Measurements from ENCODE around the gene ETV3. TPM values are rescaled to one million over a fixed set of nuclear protein-coding genes. Genes with fewer than 3 reads are reported as not detected.
A peak's percentile ranks its signal among the peaks of the same experiment; 100 is the strongest.

The ETV3 gene
- total RNA-seq, 2 experiments from 2014 or later, result 32.0 to 36.7 TPM

GRCh38 chr1:157157501-157158190 lies 19.5 kb upstream of the ETV3 start:
- Mint-ChIP-seq H3K9me3 (ENCODE audit: low read depth) (no peaks in the 10 kb centered on the region), H3K36me3 (ENCODE audit: low read depth) (no peaks in the 10 kb centered on the region), H3K27me3 (peaks cover 11% of the 10 kb centered on the region), H3K27ac (no peak overlapping the region), H3K4me1 (peaks cover 15% of the 10 kb centered on the region), H3K4me3 (no peak overlapping the region)
- intact Hi-C loops (cut with DNase I, micrococcal nuclease), result no loop called here
- DNase-seq (no peak), ATAC-seq (no peak)
- ChIA-PET CTCF (interaction anchor here (0.8 to 16.6 kb wide), 9 partner anchors 9 to 468 kb away, joined by 3 to 455 read pairs (median 4); partner anchors contain the start of gene ETV3), POLR2A (interaction anchor here (2.1 kb wide), 1 partner anchor 68 kb away, joined by 11 read pairs; no protein-coding TSS in a partner anchor)

- intact Hi-C loops (cut with DNase I, micrococcal nuclease), result loop anchor here (1.0 kb wide), 1 partner anchor 66 kb away; no protein-coding TSS in a partner anchor
- Mint-ChIP-seq H3K4me3 (no peak overlapping the region), H3K36me3 (ENCODE audit: low read depth) (no peaks in the 10 kb centered on the region), H3K4me1 (peaks cover 16% of the 10 kb centered on the region), H3K27me3 (peaks cover 11% of the 10 kb centered on the region), H3K9me3 (ENCODE audit: low read depth) (no peaks in the 10 kb centered on the region), H3K27ac (no peak overlapping the region)
- DNase-seq (peak; percentile 89), ATAC-seq (peak; percentile 88)
- ChIA-PET CTCF (interaction anchor here (0.7 to 16.6 kb wide), 23 partner anchors 9 to 349 kb away, joined by 3 to 455 read pairs (median 5); partner anchors contain the start of genes ETV3 and ETV3L), POLR2A (interaction anchor here (0.7 to 2.1 kb wide), 2 partner anchors 29 to 66 kb away, joined by 5 to 11 read pairs; no protein-coding TSS in a partner anchor)
Observed at GRCh38 chr1:157156058-157156541, 17.9 kb upstream of the ETV3 start.

- Mint-ChIP-seq H3K9me3 (ENCODE audit: low read depth) (no peaks in the 10 kb centered on the region), H3K27me3 (peaks cover 11% of the 10 kb centered on the region), H3K4me1 (peaks cover 20% of the 10 kb centered on the region), H3K27ac (no peak overlapping the region), H3K4me3 (no peak overlapping the region), H3K36me3 (ENCODE audit: low read depth) (no peaks in the 10 kb centered on the region)
- CTCF ChIA-PET, result interaction anchor here (0.6 to 16.6 kb wide), 22 partner anchors 8 to 339 kb away, joined by 3 to 455 read pairs (median 4); partner anchors contain the start of genes ETV3 and ETV3L
- POLR2A ChIA-PET, result interaction anchor here (0.7 to 2.1 kb wide), 3 partner anchors 18 to 66 kb away, joined by 3 to 11 read pairs (median 5); no protein-coding TSS in a partner anchor
- DNase-seq, result no peak
- peak; percentile 28 for ATAC-seq
- intact Hi-C loops (cut with DNase I, micrococcal nuclease), result loop anchor here (1.0 kb wide), 1 partner anchor 65 kb away; no protein-coding TSS in a partner anchor
Observed at GRCh38 chr1:157155658-157156057, 17.5 kb upstream of the ETV3 start.

- Mint-ChIP-seq H3K4me1 (peaks cover 21% of the 10 kb centered on the region), H3K4me3 (no peak overlapping the region), H3K27ac (no peak overlapping the region), H3K9me3 (ENCODE audit: low read depth) (no peaks in the 10 kb centered on the region), H3K27me3 (peaks cover 11% of the 10 kb centered on the region), H3K36me3 (ENCODE audit: low read depth) (no peaks in the 10 kb centered on the region)
- ATAC-seq, result no peak
- ChIA-PET POLR2A (interaction anchor here (0.7 to 1.7 kb wide), 3 partner anchors 17 to 65 kb away, joined by 3 to 8 read pairs (median 5); no protein-coding TSS in a partner anchor), CTCF (interaction anchor here (0.6 to 16.6 kb wide), 16 partner anchors 17 to 405 kb away, joined by 3 to 455 read pairs (median 4); partner anchors contain the start of genes ETV3 and ETV3L)
- intact Hi-C loops (cut with DNase I, micrococcal nuclease), result no loop called here
- no peak for DNase-seq
Observed at GRCh38 chr1:157154940-157155514, 16.8 kb upstream of the ETV3 start.

- ATAC-seq, result no peak
- H3K4me1 Mint-ChIP-seq, result peaks cover 21% of the 10 kb centered on the region
- CTCF ChIA-PET, result interaction anchor here (0.7 to 16.6 kb wide), 8 partner anchors 17 to 115 kb away, joined by 3 to 455 read pairs (median 4); partner anchors contain the start of gene ETV3
Observed at GRCh38 chr1:157154291-157154690, 16.1 kb upstream of the ETV3 start.

GRCh38 chr1:157153746-157154145 lies 15.6 kb upstream of the ETV3 start:
- ATAC-seq, result no peak
- H3K27ac Mint-ChIP-seq, result no peak overlapping the region
- no peaks in the 10 kb centered on the region for H3K9me3 Mint-ChIP-seq (ENCODE audit: low read depth)
- intact Hi-C loops (cut with DNase I, micrococcal nuclease), result no loop called here
- H3K27me3 Mint-ChIP-seq, result peaks cover 11% of the 10 kb centered on the region
- no peak overlapping the region for H3K4me3 Mint-ChIP-seq
- DNase-seq, result no peak
- H3K4me1 Mint-ChIP-seq, result peaks cover 21% of the 10 kb centered on the region
- no peaks in the 10 kb centered on the region for H3K36me3 Mint-ChIP-seq (ENCODE audit: low read depth)
- ChIA-PET CTCF (interaction anchor here (0.8 to 16.6 kb wide), 4 partner anchors 16 to 66 kb away, joined by 3 to 455 read pairs (median 51); partner anchors contain the start of gene ETV3), POLR2A (interaction anchor here (1.1 to 1.7 kb wide), 2 partner anchors 20 to 64 kb away, joined by 5 to 8 read pairs; no protein-coding TSS in a partner anchor)

More at GRCh38 chr1:157154291-157154690, 16.1 kb upstream of the ETV3 start:
- POLR2A ChIA-PET, result interaction anchor here (1.1 to 1.7 kb wide), 2 partner anchors 20 to 64 kb away, joined by 5 to 8 read pairs; no protein-coding TSS in a partner anchor
- H3K9me3 Mint-ChIP-seq (ENCODE audit: low read depth), result no peaks in the 10 kb centered on the region
- H3K27me3 Mint-ChIP-seq, result peaks cover 11% of the 10 kb centered on the region
- intact Hi-C loops (cut with DNase I, micrococcal nuclease), result no loop called here
- no peaks in the 10 kb centered on the region for H3K36me3 Mint-ChIP-seq (ENCODE audit: low read depth)
- no peak for DNase-seq
- no peak overlapping the region for H3K4me3 Mint-ChIP-seq
- no peak overlapping the region for H3K27ac Mint-ChIP-seq

GRCh38 chr1:157152510-157152909 lies 14.3 kb upstream of the ETV3 start:
- ChIA-PET POLR2A (no interaction called here), CTCF (interaction anchor here (0.6 to 16.6 kb wide), 8 partner anchors 11 to 253 kb away, joined by 3 to 455 read pairs (median 4); no protein-coding TSS in a partner anchor)
- peaks cover 29% of the 10 kb centered on the region for H3K4me1 Mint-ChIP-seq
- intact Hi-C loops (cut with DNase I, micrococcal nuclease), result no loop called here
- no peak overlapping the region for H3K4me3 Mint-ChIP-seq
- no peaks in the 10 kb centered on the region for H3K9me3 Mint-ChIP-seq (ENCODE audit: low read depth)
- ATAC-seq, result no peak
- no peaks in the 10 kb centered on the region for H3K36me3 Mint-ChIP-seq (ENCODE audit: low read depth)
- H3K27ac Mint-ChIP-seq, result no peak overlapping the region
- DNase-seq, result no peak
- peaks cover 5% of the 10 kb centered on the region for H3K27me3 Mint-ChIP-seq

- CTCF ChIA-PET, result interaction anchor here (1.5 to 16.6 kb wide), 2 partner anchors 11 to 64 kb away, joined by 3 to 455 read pairs; no protein-coding TSS in a partner anchor
- H3K27me3 Mint-ChIP-seq, result peaks cover 2% of the 10 kb centered on the region
- ATAC-seq (no peak), DNase-seq (no peak)
- no peaks in the 10 kb centered on the region for H3K9me3 Mint-ChIP-seq (ENCODE audit: low read depth)
- no peak overlapping the region for H3K27ac Mint-ChIP-seq
- H3K4me3 Mint-ChIP-seq, result no peak overlapping the region
- H3K4me1 Mint-ChIP-seq, result peaks cover 36% of the 10 kb centered on the region
- intact Hi-C loops (cut with DNase I, micrococcal nuclease), result loop anchor here in 1 of 2 experiments (2.0 kb wide), 1 partner anchor 15 kb away; no protein-coding TSS in a partner anchor
- POLR2A ChIA-PET, result no interaction called here
- H3K36me3 Mint-ChIP-seq (ENCODE audit: low read depth), result no peaks in the 10 kb centered on the region
Observed at GRCh38 chr1:157151506-157151905, 13.3 kb upstream of the ETV3 start.

GRCh38 chr1:157151073-157151472 lies 12.9 kb upstream of the ETV3 start:
- H3K4me1 Mint-ChIP-seq, result peaks cover 36% of the 10 kb centered on the region
- no peaks in the 10 kb centered on the region for H3K27me3 Mint-ChIP-seq
- intact Hi-C loops (cut with DNase I, micrococcal nuclease), result loop anchor here in 1 of 2 experiments (2.0 kb wide), 1 partner anchor 14 kb away; no protein-coding TSS in a partner anchor
- no peak overlapping the region for H3K4me3 Mint-ChIP-seq
- ATAC-seq (no peak), DNase-seq (no peak)
- no peak overlapping the region for H3K27ac Mint-ChIP-seq
- ChIA-PET CTCF (interaction anchor here (16.6 kb wide), 1 partner anchor 63 kb away, joined by 455 read pairs; no protein-coding TSS in a partner anchor), POLR2A (no interaction called here)
- no peaks in the 10 kb centered on the region for H3K9me3 Mint-ChIP-seq (ENCODE audit: low read depth)
- H3K36me3 Mint-ChIP-seq (ENCODE audit: low read depth), result no peaks in the 10 kb centered on the region

GRCh38 chr1:157150631-157151030 lies 12.4 kb upstream of the ETV3 start:
- ChIA-PET CTCF (interaction anchor here (16.6 kb wide), 1 partner anchor 63 kb away, joined by 455 read pairs; no protein-coding TSS in a partner anchor), POLR2A (no interaction called here)
- H3K27me3 Mint-ChIP-seq, result no peaks in the 10 kb centered on the region
- H3K27ac Mint-ChIP-seq, result no peak overlapping the region
- peaks cover 34% of the 10 kb centered on the region for H3K4me1 Mint-ChIP-seq
- H3K9me3 Mint-ChIP-seq (ENCODE audit: low read depth), result no peaks in the 10 kb centered on the region
- intact Hi-C loops (cut with DNase I, micrococcal nuclease), result loop anchor here in 1 of 2 experiments (2.0 kb wide), 1 partner anchor 14 kb away; no protein-coding TSS in a partner anchor
- DNase-seq (no peak), ATAC-seq (no peak)
- no peak overlapping the region for H3K4me3 Mint-ChIP-seq
- H3K36me3 Mint-ChIP-seq (ENCODE audit: low read depth), result no peaks in the 10 kb centered on the region

Data from activated CD4-positive, alpha-beta T cell treated with anti-CD3 and anti-CD28 coated beads for 36 hours (primary cell).